ENCODE results near the gene HLA-DPB1.
A peak's percentile ranks its signal among the peaks of the same experiment; 100 is the strongest.

HLA-DPB1 gene

GRCh38 chr6:33078919-33079521 is 3.2 kb downstream of the HLA-DPB1 start:
- Mint-ChIP-seq H3K4me1 (ENCODE audit: low read depth) (peaks cover 70% of the 10 kb centered on the region), H3K36me3 (ENCODE audit: low read depth) (peaks cover 84% of the 10 kb centered on the region), H3K27me3 (no peaks in the 10 kb centered on the region), H3K9me3 (no peaks in the 10 kb centered on the region), H3K4me3 (peak overlapping the region; percentile 81), H3K27ac (peak overlapping the region; percentile 89)
- intact Hi-C loops (cut with micrococcal nuclease), result no loop called here

GRCh38 chr6:33079580-33079979 is 3.8 kb downstream of the HLA-DPB1 start:
- H3K36me3 Mint-ChIP-seq (ENCODE audit: low read depth), result peaks cover 90% of the 10 kb centered on the region
- intact Hi-C loops (cut with micrococcal nuclease), result no loop called here
- peak overlapping the region; percentile 81 for H3K4me3 Mint-ChIP-seq
- no peaks in the 10 kb centered on the region for H3K9me3 Mint-ChIP-seq
- H3K27me3 Mint-ChIP-seq, result no peaks in the 10 kb centered on the region
- peaks cover 72% of the 10 kb centered on the region for H3K4me1 Mint-ChIP-seq (ENCODE audit: low read depth)
- peak overlapping the region; percentile 89 for H3K27ac Mint-ChIP-seq

GRCh38 chr6:33080127-33081089 is 4.6 kb downstream of the HLA-DPB1 start:
- no peaks in the 10 kb centered on the region for H3K9me3 Mint-ChIP-seq
- peaks cover 74% of the 10 kb centered on the region for H3K4me1 Mint-ChIP-seq (ENCODE audit: low read depth)
- H3K4me3 Mint-ChIP-seq, result peak overlapping the region; percentile 81
- intact Hi-C loops (cut with micrococcal nuclease), result no loop called here
- peaks cover 98% of the 10 kb centered on the region for H3K36me3 Mint-ChIP-seq (ENCODE audit: low read depth)
- peak overlapping the region; percentile 89 for H3K27ac Mint-ChIP-seq
- H3K27me3 Mint-ChIP-seq, result no peaks in the 10 kb centered on the region

- H3K9me3 Mint-ChIP-seq, result no peaks in the 10 kb centered on the region
- H3K4me3 Mint-ChIP-seq, result peak overlapping the region; percentile 81
- peaks cover 77% of the 10 kb centered on the region for H3K4me1 Mint-ChIP-seq (ENCODE audit: low read depth)
- H3K27me3 Mint-ChIP-seq, result no peaks in the 10 kb centered on the region
- intact Hi-C loops (cut with micrococcal nuclease), result no loop called here
- H3K36me3 Mint-ChIP-seq (ENCODE audit: low read depth), result peaks cover 100% of the 10 kb centered on the region
- peak overlapping the region; percentile 89 for H3K27ac Mint-ChIP-seq
Observed at GRCh38 chr6:33081098-33081824, 5.5 kb downstream of the HLA-DPB1 start.

- H3K9me3 Mint-ChIP-seq, result no peaks in the 10 kb centered on the region
- H3K36me3 Mint-ChIP-seq (ENCODE audit: low read depth), result peaks cover 100% of the 10 kb centered on the region
- no peaks in the 10 kb centered on the region for H3K27me3 Mint-ChIP-seq
- peaks cover 78% of the 10 kb centered on the region for H3K4me1 Mint-ChIP-seq (ENCODE audit: low read depth)
- peak overlapping the region; percentile 89 for H3K27ac Mint-ChIP-seq
- H3K4me3 Mint-ChIP-seq, result peak overlapping the region; percentile 13
- intact Hi-C loops (cut with micrococcal nuclease), result no loop called here
Observed at GRCh38 chr6:33082702-33083101, 6.9 kb downstream of the HLA-DPB1 start.

GRCh38 chr6:33085627-33086026 is 9.8 kb downstream of the HLA-DPB1 start:
- no peaks in the 10 kb centered on the region for H3K27me3 Mint-ChIP-seq
- H3K4me1 Mint-ChIP-seq (ENCODE audit: low read depth), result peaks cover 64% of the 10 kb centered on the region
- intact Hi-C loops (cut with micrococcal nuclease), result no loop called here
- H3K27ac Mint-ChIP-seq, result peak overlapping the region; percentile 59
- no peaks in the 10 kb centered on the region for H3K9me3 Mint-ChIP-seq
- no peak overlapping the region for H3K4me3 Mint-ChIP-seq
- H3K36me3 Mint-ChIP-seq (ENCODE audit: low read depth), result peaks cover 85% of the 10 kb centered on the region

- Mint-ChIP-seq H3K9me3 (no peaks in the 10 kb centered on the region), H3K27me3 (peaks cover 3% of the 10 kb centered on the region), H3K4me1 (ENCODE audit: low read depth) (peaks cover 43% of the 10 kb centered on the region), H3K27ac (peak overlapping the region; percentile 52), H3K36me3 (ENCODE audit: low read depth) (peaks cover 58% of the 10 kb centered on the region), H3K4me3 (no peak overlapping the region)
- intact Hi-C loops (cut with micrococcal nuclease), result no loop called here
Observed at GRCh38 chr6:33088258-33088930, 12.6 kb downstream of the HLA-DPB1 start.

GRCh38 chr6:33088931-33089620 is 13.3 kb downstream of the HLA-DPB1 start:
- Mint-ChIP-seq H3K27me3 (peaks cover 3% of the 10 kb centered on the region), H3K4me1 (ENCODE audit: low read depth) (peaks cover 40% of the 10 kb centered on the region), H3K36me3 (ENCODE audit: low read depth) (peaks cover 51% of the 10 kb centered on the region), H3K4me3 (no peak overlapping the region), H3K27ac (no peak overlapping the region), H3K9me3 (no peaks in the 10 kb centered on the region)
- intact Hi-C loops (cut with micrococcal nuclease), result no loop called here

GRCh38 chr6:33091957-33092356 is 16.2 kb downstream of the HLA-DPB1 start:
- Mint-ChIP-seq H3K27me3 (peaks cover 6% of the 10 kb centered on the region), H3K4me3 (no peak overlapping the region), H3K36me3 (ENCODE audit: low read depth) (peaks cover 22% of the 10 kb centered on the region), H3K27ac (peak overlapping the region; percentile 8), H3K4me1 (ENCODE audit: low read depth) (peaks cover 29% of the 10 kb centered on the region), H3K9me3 (no peaks in the 10 kb centered on the region)
- intact Hi-C loops (cut with micrococcal nuclease), result loop anchor here (10.0 kb wide), 1 partner anchor 207 kb away; no protein-coding TSS in a partner anchor

- Mint-ChIP-seq H3K4me3 (no peak overlapping the region), H3K27me3 (peaks cover 7% of the 10 kb centered on the region), H3K9me3 (peaks cover 4% of the 10 kb centered on the region), H3K4me1 (ENCODE audit: low read depth) (peaks cover 28% of the 10 kb centered on the region), H3K36me3 (ENCODE audit: low read depth) (peaks cover 18% of the 10 kb centered on the region), H3K27ac (no peak overlapping the region)
- intact Hi-C loops (cut with micrococcal nuclease), result loop anchor here (10.0 kb wide), 1 partner anchor 208 kb away; no protein-coding TSS in a partner anchor
Observed at GRCh38 chr6:33092385-33092784, 16.6 kb downstream of the HLA-DPB1 start.

- peaks cover 8% of the 10 kb centered on the region for H3K36me3 Mint-ChIP-seq (ENCODE audit: low read depth)
- H3K27me3 Mint-ChIP-seq, result peaks cover 16% of the 10 kb centered on the region
- peaks cover 18% of the 10 kb centered on the region for H3K4me1 Mint-ChIP-seq (ENCODE audit: low read depth)
- peaks cover 19% of the 10 kb centered on the region for H3K9me3 Mint-ChIP-seq
- no peak overlapping the region for H3K27ac Mint-ChIP-seq
- intact Hi-C loops (cut with micrococcal nuclease), result loop anchor here (10.0 kb wide), 1 partner anchor 209 kb away; no protein-coding TSS in a partner anchor
- H3K4me3 Mint-ChIP-seq, result no peak overlapping the region
Observed at GRCh38 chr6:33093855-33094254, 18.1 kb downstream of the HLA-DPB1 start.

- Mint-ChIP-seq H3K4me3 (no peak overlapping the region), H3K36me3 (ENCODE audit: low read depth) (peaks cover 5% of the 10 kb centered on the region), H3K4me1 (ENCODE audit: low read depth) (peaks cover 12% of the 10 kb centered on the region), H3K27ac (no peak overlapping the region), H3K9me3 (peaks cover 37% of the 10 kb centered on the region), H3K27me3 (peaks cover 19% of the 10 kb centered on the region)
- intact Hi-C loops (cut with micrococcal nuclease), result loop anchor here (10.0 kb wide), 1 partner anchor 211 kb away; no protein-coding TSS in a partner anchor
Observed at GRCh38 chr6:33095681-33096080, 19.9 kb downstream of the HLA-DPB1 start.
